Keratinocyte (primary cell): ENCODE measurements around the gene RAP1GAP. TPM values are rescaled to one million over a fixed set of nuclear protein-coding genes. Genes with fewer than 3 reads are reported as not detected.

ENCODE experiments used
- DNase-seq: peaks from one replicate; pipeline ENCODE4 v3.0.0-alpha.2; 2011; ENCODE audit warnings: low read depth, missing footprints, low spot score
- FAIRE-seq: peaks from 2 replicates; lab custom pipeline; 2011; peaks lifted over from hg19 to GRCh38; lab: Jason Lieb, UNC
- H2AFZ ChIP-seq: 2 replicates; pipeline ENCODE4 v1.6.0; 2012; ENCODE audit warnings: low read length, control low read depth, inconsistent platforms; ENCODE audit not compliant: control insufficient read depth
- H3K27ac ChIP-seq: 2 replicates; pipeline ENCODE4 v1.5.1; 2011; ENCODE audit warnings: low read length; ENCODE audit not compliant: control insufficient read depth, insufficient read depth
- H3K27me3 ChIP-seq: 3 replicates; pipeline ENCODE4 v1.6.0; 2011; ENCODE audit warnings: low read length; ENCODE audit not compliant: control insufficient read depth, insufficient read depth; ENCODE audit errors: extremely low read depth
- H3K36me3 ChIP-seq, 2 experiments: 2 replicates in 1 of 2; 3 replicates in 1 of 2; pipeline ENCODE4 v1.5.1; 2011; ENCODE audit warnings: low read length in 2 of 2, mild to moderate bottlenecking in 1 of 2; ENCODE audit not compliant: control insufficient read depth in 2 of 2, insufficient read depth in 2 of 2; ENCODE audit errors: extremely low read depth in 1 of 2
- H3K4me1 ChIP-seq: 3 replicates; pipeline ENCODE4 v1.5.1; 2011; ENCODE audit warnings: low read length; ENCODE audit not compliant: control insufficient read depth, insufficient read depth; ENCODE audit errors: extremely low read depth
- H3K4me2 ChIP-seq: 3 replicates; pipeline ENCODE4 v1.6.0; 2011; ENCODE audit warnings: low read depth, low read length; ENCODE audit not compliant: control insufficient read depth, insufficient read depth; ENCODE audit errors: extremely low read depth
- H3K4me3 ChIP-seq, 3 experiments: fragments of 200-600 bp in 1 of 3; sonication (generic) in 1 of 3; 2 replicates in 2 of 3; 3 replicates in 1 of 3; pipeline ENCODE4 v1.5.1; 2011 to 2016; ENCODE audit warnings: low read length in 3 of 3, mild to moderate bottlenecking in 3 of 3, control low read depth in 2 of 3, inconsistent platforms in 1 of 3, low read depth in 1 of 3, mixed read lengths in 1 of 3, mixed run types in 1 of 3, moderate library complexity in 1 of 3; ENCODE audit not compliant: control insufficient read depth in 2 of 3, insufficient read depth in 2 of 3; ENCODE audit errors: extremely low read depth in 1 of 3
- H3K79me2 ChIP-seq: 2 replicates; pipeline ENCODE4 v1.6.0; 2012; ENCODE audit warnings: low read length; ENCODE audit not compliant: control insufficient read depth, insufficient read depth
- H3K9ac ChIP-seq: 3 replicates; pipeline ENCODE4 v1.6.0; 2011; ENCODE audit warnings: low read length; ENCODE audit not compliant: control insufficient read depth, insufficient read depth; ENCODE audit errors: extremely low read depth
- H3K9me1 ChIP-seq: 3 replicates; pipeline ENCODE4 v1.6.0; 2011; ENCODE audit warnings: low read length; ENCODE audit not compliant: control insufficient read depth, insufficient read depth; ENCODE audit errors: extremely low read depth
- H3K9me3 ChIP-seq: 2 replicates; pipeline ENCODE4 v1.5.1; 2012; ENCODE audit warnings: low read depth, low read length; ENCODE audit not compliant: control insufficient read depth
- H4K20me1 ChIP-seq: 3 replicates; pipeline ENCODE4 v1.6.0; 2011; ENCODE audit warnings: low read length; ENCODE audit not compliant: control insufficient read depth, insufficient read depth; ENCODE audit errors: extremely low read depth
- EZH2 ChIP-seq: IDR thresholded peaks from one replicate; pipeline ENCODE4 v1.6.1; 2012; ENCODE audit warnings: inconsistent platforms, mild to moderate bottlenecking, low read length, moderate library complexity
- dilution Hi-C: fragments of 300-500 bp; cut with MboI; formaldehyde crosslinking; loops from one replicate; pipeline ENCODE4 v1.7.0; 2020; ENCODE audit warnings: low sequenced_read_pairs; ENCODE audit not compliant: extremely low pct_ligation_motif_present
- polyA plus RNA-seq, 5 experiments: library from polyadenylated mRNA; depleted of rRNA in 3 of 5; stranded (reverse) in 3 of 5; stranded (forward) in 1 of 5; unstranded in 1 of 5; fragments of >200 nt; gene quantifications; 1 replicate in 1 of 5; 2 replicates in 3 of 5; 3 replicates in 1 of 5; pipeline versions ENCODE4 v1.2.1 to v1.2.3, GENCODE V29; 2011 to 2012; ENCODE audit warnings: missing spikeins in 2 of 5, low read depth in 1 of 5, low replicate concordance in 1 of 5
- TF ChIP-seq, protein P1 (sequence below), 3 experiments: IDR thresholded peaks in 1 of 3; conservative IDR thresholded peaks in 1 of 3; optimal IDR thresholded peaks in 1 of 3; 2 replicates in 2 of 3; 3 replicates in 1 of 3; pipeline versions ENCODE3 to v1.5.1; 2011; ENCODE audit warnings: low read length in 3 of 3, mild to moderate bottlenecking in 3 of 3, moderate library complexity in 2 of 3, control low read depth in 1 of 3, inconsistent platforms in 1 of 3; ENCODE audit not compliant: insufficient read depth in 2 of 3; ENCODE audit errors: extremely low read depth in 1 of 3

RAP1GAP gene
- polyA plus RNA-seq, 1 donor (not counting 4 experiments of a cell fraction or from before 2014, with no cell fraction given): 1.1 TPM

DNA sequence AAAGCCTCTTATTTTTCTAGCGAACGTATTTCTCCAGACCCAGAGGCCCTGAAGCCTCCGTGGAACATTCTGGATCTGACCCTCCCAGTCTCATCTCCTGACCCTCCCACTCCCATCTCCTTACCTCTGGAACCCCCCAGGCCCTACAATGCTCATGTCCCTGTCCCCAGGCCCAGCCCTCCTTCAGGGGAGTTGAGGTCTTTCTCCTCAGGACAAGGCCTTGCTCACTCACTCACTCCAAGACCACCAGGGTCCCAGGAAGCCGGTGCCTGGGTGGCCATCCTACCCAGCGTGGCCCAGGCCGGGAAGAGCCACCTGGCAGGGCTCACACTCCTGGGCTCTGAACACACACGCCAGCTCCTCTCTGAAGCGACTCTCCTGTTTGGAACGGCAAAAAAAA, 91.2 kb downstream of the RAP1GAP start:
- peaks cover 3% of the 10 kb centered on the region for H3K27me3 ChIP-seq
- dilution Hi-C loops: no loop called here
- H4K20me1 ChIP-seq: peaks cover 3% of the 10 kb centered on the region
- peaks cover 5% of the 10 kb centered on the region for H3K4me1 ChIP-seq
- H3K27ac ChIP-seq: no peak overlapping the region
- no peak overlapping the region for H3K4me2 ChIP-seq
- H3K9me1 ChIP-seq: no peaks in the 10 kb centered on the region
- TF ChIP-seq, protein P1, sequence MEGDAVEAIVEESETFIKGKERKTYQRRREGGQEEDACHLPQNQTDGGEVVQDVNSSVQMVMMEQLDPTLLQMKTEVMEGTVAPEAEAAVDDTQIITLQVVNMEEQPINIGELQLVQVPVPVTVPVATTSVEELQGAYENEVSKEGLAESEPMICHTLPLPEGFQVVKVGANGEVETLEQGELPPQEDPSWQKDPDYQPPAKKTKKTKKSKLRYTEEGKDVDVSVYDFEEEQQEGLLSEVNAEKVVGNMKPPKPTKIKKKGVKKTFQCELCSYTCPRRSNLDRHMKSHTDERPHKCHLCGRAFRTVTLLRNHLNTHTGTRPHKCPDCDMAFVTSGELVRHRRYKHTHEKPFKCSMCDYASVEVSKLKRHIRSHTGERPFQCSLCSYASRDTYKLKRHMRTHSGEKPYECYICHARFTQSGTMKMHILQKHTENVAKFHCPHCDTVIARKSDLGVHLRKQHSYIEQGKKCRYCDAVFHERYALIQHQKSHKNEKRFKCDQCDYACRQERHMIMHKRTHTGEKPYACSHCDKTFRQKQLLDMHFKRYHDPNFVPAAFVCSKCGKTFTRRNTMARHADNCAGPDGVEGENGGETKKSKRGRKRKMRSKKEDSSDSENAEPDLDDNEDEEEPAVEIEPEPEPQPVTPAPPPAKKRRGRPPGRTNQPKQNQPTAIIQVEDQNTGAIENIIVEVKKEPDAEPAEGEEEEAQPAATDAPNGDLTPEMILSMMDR (optimal IDR thresholded peaks at IDR 0.05 in 1 of 3, IDR thresholded peaks at IDR 0.05 in 1 of 3, conservative IDR thresholded peaks at IDR 0.05 in 1 of 3; ENCODE audit: extremely low read depth in 1 of 3, insufficient read depth in 2 of 3, low read length in 3 of 3): no peak
- TF ChIP-seq EZH2: no peak
- FAIRE-seq (no peak), DNase-seq (no peak)
- no peak overlapping the region for H3K4me3 ChIP-seq
- no peaks in the 10 kb centered on the region for H3K9me3 ChIP-seq
- H3K79me2 ChIP-seq: no peaks in the 10 kb centered on the region
- no peak overlapping the region for H2AFZ ChIP-seq
- H3K36me3 ChIP-seq: no peaks in the 10 kb centered on the region
- no peak overlapping the region for H3K9ac ChIP-seq

DNA sequence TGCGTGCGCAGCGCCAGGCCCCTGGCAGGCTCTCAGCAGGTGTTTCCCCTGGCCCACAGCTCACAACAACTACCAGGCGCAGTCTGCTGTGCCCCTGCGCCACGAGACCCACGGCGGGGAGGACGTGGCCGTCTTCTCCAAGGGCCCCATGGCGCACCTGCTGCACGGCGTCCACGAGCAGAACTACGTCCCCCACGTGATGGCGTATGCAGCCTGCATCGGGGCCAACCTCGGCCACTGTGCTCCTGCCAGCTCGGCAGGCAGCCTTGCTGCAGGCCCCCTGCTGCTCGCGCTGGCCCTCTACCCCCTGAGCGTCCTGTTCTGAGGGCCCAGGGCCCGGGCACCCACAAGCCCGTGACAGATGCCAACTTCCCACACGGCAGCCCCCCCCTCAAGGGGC, 91.8 kb downstream of the RAP1GAP start:
- Histone ChIP-seq H2AFZ (no peak overlapping the region), H3K9ac (no peak overlapping the region), H3K4me1 (peaks cover 5% of the 10 kb centered on the region), H3K27ac (no peak overlapping the region), H3K9me1 (no peaks in the 10 kb centered on the region), H3K79me2 (no peaks in the 10 kb centered on the region), H3K9me3 (no peaks in the 10 kb centered on the region), H4K20me1 (peaks cover 3% of the 10 kb centered on the region), H3K4me2 (no peak overlapping the region), H3K36me3 (no peaks in the 10 kb centered on the region), H3K27me3 (peaks cover 3% of the 10 kb centered on the region), H3K4me3 (no peak overlapping the region)
- dilution Hi-C loops: no loop called here
- TF ChIP-seq EZH2: no peak
- TF ChIP-seq, protein P1 (optimal IDR thresholded peaks at IDR 0.05 in 1 of 3, IDR thresholded peaks at IDR 0.05 in 1 of 3, conservative IDR thresholded peaks at IDR 0.05 in 1 of 3; ENCODE audit: extremely low read depth in 1 of 3, insufficient read depth in 2 of 3, low read length in 3 of 3): no peak
- DNase-seq (no peak), FAIRE-seq (no peak)
